SJSA1 (cell line): ENCODE results near the gene RBM19. TPM values are rescaled to one million over a fixed set of nuclear protein-coding genes. Genes with fewer than 3 reads are reported as not detected.
A peak's percentile ranks its signal among the peaks of the same experiment; 100 is the strongest.

Experiments
- DNase-seq, 2 experiments: peaks; one replicate each; pipeline ENCODE4 v3.0.0-alpha.2; 2015 to 2020; ENCODE audit warnings: low spot score in 2 of 2, low read depth in 1 of 2
- H3K27ac ChIP-seq: fragments of 250-450 bp; sonication (Bioruptor Pico); 2 replicates; pipeline ENCODE4 v1.5.1; 2020; ENCODE audit warnings: mild to moderate bottlenecking, moderate library complexity
- H3K27me3 ChIP-seq: fragments of 250-450 bp; sonication (Bioruptor Pico); replicated peaks from 2 replicates; pipeline ENCODE4 v1.5.1; 2020; ENCODE audit warnings: mild to moderate bottlenecking, moderate library complexity
- H3K36me3 ChIP-seq: fragments of 250-450 bp; sonication (Bioruptor Pico); 2 replicates; pipeline ENCODE4 v1.5.1; 2020; ENCODE audit warnings: mild to moderate bottlenecking
- H3K4me1 ChIP-seq: fragments of 250-450 bp; sonication (Bioruptor Pico); replicated peaks from 2 replicates; pipeline ENCODE4 v1.6.1; 2021; ENCODE audit warnings: mild to moderate bottlenecking
- H3K4me3 ChIP-seq: fragments of 250-450 bp; sonication (Bioruptor Pico); 2 replicates; pipeline ENCODE4 v1.5.1; 2020; ENCODE audit warnings: mild to moderate bottlenecking
- H3K9me3 ChIP-seq: fragments of 250-450 bp; sonication (Bioruptor Pico); replicated peaks from 2 replicates; pipeline ENCODE4 v1.5.1; 2020; ENCODE audit warnings: mild to moderate bottlenecking
- total RNA-seq: library from RNA; depleted of rRNA; stranded (reverse); fragments of >200 nt; shearing (Covaris generic); gene quantifications from 2 replicates; pipeline ENCODE4 v1.2.3, GENCODE V29; 2014

The RBM19 gene
- total RNA-seq, 1 experiment from 2014 or later, result 433 TPM

DNA sequence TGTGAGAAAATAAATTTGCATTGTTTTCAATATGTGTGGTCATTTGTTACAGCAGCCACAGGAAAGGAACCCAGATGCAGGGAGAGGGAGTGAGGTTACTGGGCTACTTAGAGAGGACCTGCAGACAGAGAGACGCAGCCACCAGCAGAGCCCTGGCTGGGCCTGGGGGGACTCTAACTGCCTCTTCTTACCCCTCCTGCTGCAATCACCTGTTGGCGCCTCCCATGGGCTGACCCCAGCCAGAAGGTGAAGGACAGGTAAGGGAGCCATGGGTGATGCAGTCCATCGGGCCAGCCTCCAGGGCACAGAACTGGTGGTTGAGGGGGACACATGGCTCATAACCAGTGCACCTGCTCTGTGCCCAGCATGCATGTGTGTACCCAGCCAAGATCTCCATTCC, 15.8 kb upstream of the RBM19 start:
- Histone ChIP-seq H3K27me3 (peaks cover 94% of the 10 kb centered on the region), H3K4me1 (no peaks in the 10 kb centered on the region), H3K36me3 (no peaks in the 10 kb centered on the region), H3K9me3 (peaks cover 6% of the 10 kb centered on the region; the same call in 1 of the 2 replicates), H3K27ac (no peak overlapping the region), H3K4me3 (no peak overlapping the region)
- peak; percentile 72 to 94 for DNase-seq

DNA sequence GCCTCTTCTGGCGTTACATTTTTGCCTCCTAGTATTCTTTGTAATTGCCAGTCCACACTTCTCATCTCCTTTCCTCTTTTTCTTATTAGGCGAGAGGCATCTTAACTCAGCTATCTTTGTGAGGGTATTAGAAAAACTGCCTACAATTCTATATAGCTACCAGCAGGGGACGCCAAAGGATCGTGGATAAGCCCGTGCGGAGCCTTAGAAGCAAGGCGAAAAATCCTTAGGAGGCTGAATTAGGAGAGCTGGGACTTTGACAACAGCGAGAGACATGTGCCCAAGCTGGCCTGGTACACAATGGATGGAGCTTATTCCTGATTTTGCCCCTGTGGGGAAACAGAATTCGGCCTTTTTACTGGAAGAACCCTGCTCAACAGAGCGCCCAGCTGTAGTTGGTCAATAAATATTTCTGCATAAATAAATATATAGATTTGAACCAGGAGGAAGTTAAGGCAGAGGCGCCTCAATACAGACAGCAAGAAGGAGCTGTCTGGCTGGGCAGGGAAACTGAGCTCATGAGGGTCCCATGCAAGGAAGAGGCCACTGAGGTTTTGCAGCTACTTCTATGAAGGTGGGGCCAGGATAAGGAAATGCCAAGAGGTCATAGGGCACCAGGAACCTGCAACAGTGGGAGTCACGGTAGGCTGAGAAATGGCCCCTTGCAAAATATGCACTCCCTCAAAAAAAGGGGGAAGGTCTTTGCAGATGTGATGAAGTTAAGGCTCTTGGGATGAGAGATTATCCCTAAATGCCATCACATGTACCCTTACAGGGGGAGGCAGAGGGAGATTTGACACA, 14.6 kb upstream of the RBM19 start:
- peaks cover 9% of the 10 kb centered on the region; the same call in 1 of the 2 replicates for H3K9me3 ChIP-seq
- H3K36me3 ChIP-seq, result no peaks in the 10 kb centered on the region
- H3K4me3 ChIP-seq, result no peak overlapping the region
- H3K27ac ChIP-seq, result no peak overlapping the region
- peak; percentile 76 to 99 for DNase-seq
- no peaks in the 10 kb centered on the region for H3K4me1 ChIP-seq
- H3K27me3 ChIP-seq, result peaks cover 94% of the 10 kb centered on the region

DNA sequence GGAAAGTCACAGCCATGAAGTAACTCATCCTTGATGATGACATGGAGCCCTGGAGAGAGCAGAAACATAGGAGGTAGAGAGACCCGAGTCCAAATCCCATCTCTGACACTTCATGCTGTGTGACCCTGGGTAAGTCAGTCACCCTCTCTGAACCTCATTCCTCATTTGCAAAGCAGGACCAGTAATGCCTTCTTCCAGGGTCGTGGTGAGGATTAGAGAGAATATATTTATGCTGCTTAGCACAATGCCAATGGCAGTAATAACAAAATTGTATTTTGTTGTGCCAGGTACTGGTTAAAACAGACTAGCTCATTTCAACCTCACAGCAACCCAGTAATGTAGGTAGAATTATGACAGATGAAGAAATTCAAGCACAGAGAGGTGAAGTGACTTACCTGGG, 13.9 kb upstream of the RBM19 start:
- no peaks in the 10 kb centered on the region for H3K4me1 ChIP-seq
- no peak for DNase-seq
- H3K4me3 ChIP-seq, result no peak overlapping the region
- H3K9me3 ChIP-seq, result peaks cover 13% of the 10 kb centered on the region
- peaks cover 94% of the 10 kb centered on the region for H3K27me3 ChIP-seq
- H3K36me3 ChIP-seq, result no peaks in the 10 kb centered on the region
- no peak overlapping the region for H3K27ac ChIP-seq

DNA sequence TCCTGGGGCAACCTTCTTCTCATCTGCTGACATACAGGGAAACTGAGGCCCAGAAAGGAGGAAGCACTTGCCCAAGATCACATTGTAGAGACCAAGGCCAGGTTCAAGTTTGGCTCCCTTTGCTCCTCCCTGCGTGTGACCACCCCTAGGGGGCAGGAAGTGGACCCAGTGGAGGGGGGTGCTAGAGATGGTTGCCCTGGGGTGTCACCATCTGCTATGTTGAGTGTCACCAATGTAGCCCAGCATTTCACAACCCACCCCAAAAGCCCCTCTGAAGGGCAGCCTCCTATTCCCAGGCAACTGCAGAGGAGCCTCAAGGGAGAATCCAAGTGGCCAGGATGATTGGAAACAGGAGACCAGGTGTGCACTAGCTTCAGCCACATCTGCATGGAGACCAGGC, 12.0 kb upstream of the RBM19 start:
- peak; percentile 69 to 92 for DNase-seq
- H3K27ac ChIP-seq, result no peak overlapping the region
- H3K4me3 ChIP-seq, result no peak overlapping the region
- no peaks in the 10 kb centered on the region for H3K4me1 ChIP-seq
- no peaks in the 10 kb centered on the region for H3K36me3 ChIP-seq
- H3K27me3 ChIP-seq, result peaks cover 94% of the 10 kb centered on the region
- H3K9me3 ChIP-seq, result peaks cover 24% of the 10 kb centered on the region

DNA sequence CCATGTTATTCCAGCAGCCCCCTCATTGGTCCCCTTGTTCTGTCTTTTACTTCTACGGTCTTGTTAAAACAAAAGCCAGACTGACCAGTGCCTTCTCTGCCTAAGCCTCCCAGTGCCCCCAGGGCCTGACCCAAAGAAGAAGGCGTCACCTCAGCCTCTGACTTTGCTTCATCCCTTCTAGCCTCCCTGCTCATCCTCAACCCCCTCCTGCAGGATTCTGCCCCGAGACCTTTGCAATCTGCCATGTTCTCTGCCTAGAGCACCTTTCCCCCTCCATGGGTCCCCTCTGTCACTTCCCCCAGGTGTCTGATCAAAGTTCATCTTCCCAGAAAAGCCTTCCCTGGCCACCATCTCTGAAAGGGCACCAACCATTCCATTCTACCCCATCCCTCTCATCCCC, 7.9 kb upstream of the RBM19 start:
- H3K36me3 ChIP-seq, result no peaks in the 10 kb centered on the region
- DNase-seq, result peak; percentile 73 to 91
- H3K4me1 ChIP-seq, result no peaks in the 10 kb centered on the region
- no peak overlapping the region for H3K4me3 ChIP-seq
- peaks cover 25% of the 10 kb centered on the region for H3K9me3 ChIP-seq
- peaks cover 96% of the 10 kb centered on the region for H3K27me3 ChIP-seq
- H3K27ac ChIP-seq, result no peak overlapping the region

DNA sequence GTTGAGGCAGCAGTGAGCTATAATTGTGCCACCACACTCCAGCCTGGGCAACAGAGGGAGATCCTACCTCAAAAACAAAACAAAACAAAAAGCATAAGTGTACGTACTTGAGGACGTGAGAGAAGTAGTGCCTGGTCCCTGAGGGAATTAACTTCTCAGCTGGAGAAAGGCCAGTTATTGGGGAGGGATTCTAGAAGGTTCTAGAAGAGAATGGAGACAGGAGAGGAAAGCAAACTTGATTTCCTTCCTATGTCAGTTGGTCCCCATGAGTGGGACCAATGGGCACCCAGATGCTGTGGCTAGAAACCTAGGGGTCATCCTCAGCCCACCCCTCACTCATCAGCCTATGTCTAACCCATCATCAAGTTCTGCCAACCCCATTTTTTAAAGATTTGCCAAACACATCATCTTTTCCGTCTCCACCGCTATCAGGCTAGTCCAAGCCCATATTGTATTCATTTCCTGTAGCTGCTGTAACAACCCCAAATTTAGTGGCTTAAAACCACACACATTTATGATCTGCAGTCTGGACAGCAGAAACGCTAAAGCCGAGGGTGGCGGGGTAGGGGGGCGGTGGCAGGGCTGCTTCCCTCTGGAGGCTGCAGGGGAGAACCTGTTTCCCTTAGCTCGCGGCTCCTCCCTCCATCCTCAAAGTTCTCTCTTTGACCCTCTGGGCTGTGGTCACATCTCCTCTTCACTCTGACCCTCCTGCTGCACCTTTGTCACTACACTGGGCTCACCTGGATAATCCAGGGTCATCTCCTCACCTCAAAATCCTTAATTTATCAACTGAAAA, 7.2 kb upstream of the RBM19 start:
- Histone ChIP-seq H3K4me1 (no peaks in the 10 kb centered on the region), H3K4me3 (no peak overlapping the region)

DNA sequence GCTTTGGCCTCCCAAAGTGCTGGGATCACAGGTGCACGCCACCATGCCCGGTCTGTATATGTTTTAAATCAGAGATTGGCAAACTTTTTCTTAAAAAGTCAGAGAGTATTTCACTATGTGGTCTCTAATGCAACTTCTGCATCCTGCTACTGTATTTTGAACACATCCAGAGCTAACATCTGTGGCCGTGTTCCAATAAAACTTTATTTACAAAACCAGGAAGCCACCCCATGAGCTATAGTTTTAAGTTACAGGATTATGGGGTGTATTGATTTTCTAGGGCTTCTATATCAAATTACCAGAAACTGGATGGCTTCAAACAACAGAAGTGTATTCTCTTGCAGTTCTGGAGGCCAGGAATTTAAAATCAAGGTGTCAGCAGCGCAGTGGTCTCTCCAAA, 5.3 kb upstream of the RBM19 start:
- DNase-seq, result no peak
- Histone ChIP-seq H3K27ac (no peak overlapping the region), H3K4me1 (peaks cover 10% of the 10 kb centered on the region), H3K27me3 (peaks cover 91% of the 10 kb centered on the region), H3K4me3 (no peak overlapping the region), H3K9me3 (peaks cover 25% of the 10 kb centered on the region), H3K36me3 (no peaks in the 10 kb centered on the region)

More for the DNA sequence above, 7.2 kb upstream of the RBM19 start:
- Histone ChIP-seq H3K27me3 (peaks cover 96% of the 10 kb centered on the region), H3K9me3 (peaks cover 25% of the 10 kb centered on the region), H3K36me3 (no peaks in the 10 kb centered on the region), H3K27ac (no peak overlapping the region)
- peak; percentile 71 to 93 for DNase-seq

DNA sequence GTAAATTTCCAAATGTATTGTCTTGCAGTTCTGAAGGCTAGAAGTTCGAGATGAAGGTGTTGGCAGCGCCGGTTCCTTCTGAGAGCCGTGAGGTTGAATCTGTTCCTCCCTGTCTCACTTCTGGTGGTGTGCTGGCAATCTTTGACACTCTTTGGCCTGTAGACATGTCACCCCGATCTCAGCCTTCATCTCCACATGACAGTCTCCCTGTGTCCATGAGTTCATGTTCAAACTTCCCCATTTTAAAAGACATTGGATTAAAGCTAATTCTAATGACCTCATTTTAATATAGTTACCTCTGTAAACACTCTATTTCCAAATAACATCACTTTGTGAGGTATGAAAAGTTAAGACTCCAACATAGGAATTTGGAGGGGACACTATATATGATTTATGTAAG, 4.1 kb upstream of the RBM19 start:
- Histone ChIP-seq H3K27ac (no peak overlapping the region), H3K9me3 (peaks cover 22% of the 10 kb centered on the region), H3K4me3 (no peak overlapping the region), H3K4me1 (peaks cover 14% of the 10 kb centered on the region), H3K27me3 (peaks cover 80% of the 10 kb centered on the region), H3K36me3 (peaks cover 4% of the 10 kb centered on the region)
- DNase-seq, result no peak

DNA sequence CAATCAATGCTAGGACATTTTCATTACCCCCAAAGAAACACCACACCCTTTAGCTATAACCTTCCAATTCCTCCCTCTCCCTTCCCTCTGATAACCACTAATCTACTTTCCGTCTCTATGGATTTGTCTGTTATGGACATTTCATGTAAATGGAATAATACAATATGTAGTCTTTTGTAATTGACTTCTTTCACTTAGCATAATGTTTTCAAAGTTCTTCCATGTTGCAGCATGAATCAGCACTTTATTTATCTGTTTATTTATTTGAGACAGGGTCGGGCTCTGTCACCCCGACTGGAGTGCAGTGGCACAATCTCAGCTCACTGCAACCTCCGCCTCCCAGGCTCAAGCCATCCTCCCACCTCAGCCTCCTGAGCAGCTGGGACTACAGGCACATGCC, 1.2 kb upstream of the RBM19 start:
- peak in 1 of 2 experiments; percentile 73 for DNase-seq

DNA sequence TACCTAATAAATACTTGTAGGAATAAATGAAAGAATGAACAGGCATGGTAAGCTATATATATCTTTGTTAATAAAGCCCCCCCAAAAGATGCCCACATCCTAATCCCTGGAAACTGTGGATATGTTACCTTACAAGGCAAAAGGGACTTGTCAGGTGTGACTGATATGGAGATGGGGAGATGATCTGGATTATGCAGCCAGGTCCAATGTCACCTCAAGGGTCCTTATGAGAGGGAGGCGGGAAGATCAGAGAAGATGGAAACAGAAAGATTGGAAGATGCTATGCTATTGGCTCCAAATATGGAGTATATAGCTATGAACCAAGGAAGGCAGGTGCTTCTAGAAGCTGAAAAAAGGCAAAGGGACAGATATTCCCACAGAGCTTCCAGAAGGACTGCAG, 3.4 kb downstream of the RBM19 start:
- peak in 1 of 2 experiments; percentile 81 for DNase-seq
- Histone ChIP-seq H3K27ac (peak overlapping the region; percentile 1), H3K4me1 (peaks cover 38% of the 10 kb centered on the region), H3K4me3 (no peak overlapping the region), H3K27me3 (peaks cover 8% of the 10 kb centered on the region), H3K36me3 (peaks cover 71% of the 10 kb centered on the region), H3K9me3 (0 out of 2 replicates have a peak, but pooled peaks cover 2% of the 10 kb centered on the region)

More for the DNA sequence above, 1.2 kb upstream of the RBM19 start:
- Histone ChIP-seq H3K9me3 (peaks cover 3% of the 10 kb centered on the region; the same call in 1 of the 2 replicates), H3K4me1 (peaks cover 26% of the 10 kb centered on the region), H3K27me3 (peaks cover 51% of the 10 kb centered on the region), H3K4me3 (no peak overlapping the region), H3K27ac (no peak overlapping the region), H3K36me3 (peaks cover 26% of the 10 kb centered on the region)

DNA sequence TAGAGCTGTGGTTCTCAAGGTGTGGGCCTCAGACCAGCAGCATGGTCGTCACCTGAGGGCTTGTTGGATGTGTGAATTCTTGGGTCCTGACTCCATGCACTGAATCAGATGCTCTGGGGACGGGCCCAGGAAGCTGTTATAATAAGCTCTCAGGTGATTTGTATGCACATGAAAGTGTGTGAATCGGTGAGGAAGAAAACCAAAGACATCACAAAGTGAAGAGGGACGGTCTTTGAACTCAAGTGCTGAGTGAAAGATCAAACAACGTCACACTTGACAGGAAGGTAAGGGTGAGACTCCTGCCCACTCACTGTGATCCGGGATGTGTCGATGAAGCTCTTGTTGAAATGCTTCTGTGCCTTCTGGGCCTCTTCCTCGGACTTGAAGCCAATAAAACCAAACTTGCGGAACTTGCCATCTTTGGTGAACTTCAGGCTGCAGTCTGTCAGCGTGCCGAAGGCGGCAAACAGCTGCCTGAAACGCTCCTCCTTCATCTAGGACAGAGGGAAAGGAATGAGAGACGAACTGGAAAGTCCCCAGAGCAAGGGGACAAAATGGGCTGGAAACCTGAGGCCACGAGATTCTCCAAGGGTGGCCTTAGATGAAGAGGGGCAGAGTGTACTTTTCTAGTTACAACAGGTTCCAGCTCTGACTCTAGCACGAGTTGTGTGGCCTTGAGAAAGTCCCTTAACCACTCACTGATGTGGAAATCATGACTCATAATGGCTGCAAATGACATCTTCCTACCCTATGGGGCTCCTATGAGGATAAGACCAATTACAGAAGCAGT, 4.0 kb downstream of the RBM19 start:
- Histone ChIP-seq H3K27me3 (peaks cover 2% of the 10 kb centered on the region), H3K36me3 (peaks cover 78% of the 10 kb centered on the region)

DNA sequence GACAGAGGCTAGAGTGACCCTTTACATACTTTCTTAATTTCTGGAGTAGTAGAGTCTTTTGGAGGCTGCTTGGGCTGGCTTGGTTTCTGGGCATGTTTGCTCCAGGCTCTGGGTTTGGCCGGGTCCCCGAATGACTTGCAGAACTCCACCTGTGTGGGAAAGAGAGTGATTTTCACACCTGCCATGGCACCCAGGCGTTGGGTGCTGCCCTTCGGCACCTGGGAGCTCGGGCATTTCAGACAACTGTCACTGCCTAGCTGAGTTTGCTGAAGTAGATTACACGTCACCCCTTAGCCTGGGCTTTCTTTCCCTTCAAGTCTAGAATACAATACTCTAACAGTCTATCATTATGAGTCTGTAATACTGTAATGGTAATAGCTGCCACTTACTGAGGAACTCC, 6.1 kb downstream of the RBM19 start:
- Histone ChIP-seq H3K36me3 (peaks cover 95% of the 10 kb centered on the region), H3K27ac (no peak overlapping the region), H3K4me3 (no peak overlapping the region), H3K9me3 (no peaks in the 10 kb centered on the region), H3K4me1 (peaks cover 23% of the 10 kb centered on the region), H3K27me3 (no peaks in the 10 kb centered on the region)
- DNase-seq, result peak in 1 of 2 experiments; percentile 76

More for the DNA sequence above, 4.0 kb downstream of the RBM19 start:
- Histone ChIP-seq H3K4me1 (peaks cover 35% of the 10 kb centered on the region), H3K9me3 (0 out of 2 replicates have a peak, but pooled peaks cover under 1% of the 10 kb centered on the region), H3K4me3 (no peak overlapping the region), H3K27ac (peak overlapping the region; percentile 36)
- DNase-seq, result no peak

DNA sequence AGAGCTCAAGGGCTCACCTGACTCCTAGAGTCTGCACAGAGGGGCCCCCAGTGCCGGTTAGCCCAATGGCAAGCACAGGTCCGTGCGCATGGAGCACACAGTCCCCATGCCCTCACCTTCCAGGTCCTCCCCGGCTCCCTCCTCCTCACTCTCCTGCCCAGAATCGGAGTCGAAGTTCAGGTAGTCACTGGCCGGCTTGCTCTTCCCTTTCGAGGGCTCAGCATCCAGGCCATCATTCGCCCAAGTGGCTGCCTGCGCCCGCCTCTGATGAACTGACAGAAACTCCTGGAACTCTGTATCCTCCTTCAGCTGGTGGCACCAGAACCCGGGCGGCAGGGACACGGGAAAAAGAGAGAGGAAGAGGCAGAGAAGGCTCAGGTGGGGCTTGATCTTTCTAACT, 7.0 kb downstream of the RBM19 start:
- DNase-seq, result no peak
- H3K36me3 ChIP-seq, result peaks cover 98% of the 10 kb centered on the region
- H3K4me1 ChIP-seq, result peaks cover 19% of the 10 kb centered on the region
- H3K27ac ChIP-seq, result no peak overlapping the region
- H3K4me3 ChIP-seq, result no peak overlapping the region
- H3K9me3 ChIP-seq, result no peaks in the 10 kb centered on the region
- no peaks in the 10 kb centered on the region for H3K27me3 ChIP-seq
